Nephron (organoid): Measurements from ENCODE around the gene TCEA3.
A peak's percentile ranks its signal among the peaks of the same experiment; 100 is the strongest.

Experiments used
- H3K27ac Mint-ChIP-seq, 3 experiments: 2 replicates each; pipeline ENCODE4 v1.8.0; 2020; ENCODE audit warnings: mixed read lengths in 3 of 3, mild to moderate bottlenecking in 2 of 3, moderate library complexity in 1 of 3
- H3K27me3 Mint-ChIP-seq: 2 replicates; pipeline ENCODE4 v1.8.0; 2021; ENCODE audit warnings: low read depth, mild to moderate bottlenecking, moderate library complexity, mixed read lengths
- H3K36me3 Mint-ChIP-seq: 2 replicates; pipeline ENCODE4 v1.8.0; 2020; ENCODE audit warnings: low read depth, mixed read lengths
- H3K4me1 Mint-ChIP-seq: 2 replicates; pipeline ENCODE4 v1.8.0; 2020; ENCODE audit warnings: mixed read lengths
- H3K4me3 Mint-ChIP-seq, 3 experiments: 2 replicates each; pipeline ENCODE4 v1.8.0; 2020; ENCODE audit warnings: mild to moderate bottlenecking in 3 of 3, mixed read lengths in 3 of 3, moderate library complexity in 2 of 3
- H3K9me3 Mint-ChIP-seq: 2 replicates; pipeline ENCODE4 v1.8.0; 2020; ENCODE audit warnings: mixed read lengths
- TF ChIP-seq, protein P1 (sequence below), 3 experiments: fragments of 200-600 bp; sonication (generic); IDR thresholded peaks; one replicate each; pipeline ENCODE4 v1.5.0; 2021; ENCODE audit warnings: antibody characterized with exemption in 3 of 3; ENCODE audit not compliant: unreplicated experiment in 3 of 3

Gene TCEA3

DNA sequence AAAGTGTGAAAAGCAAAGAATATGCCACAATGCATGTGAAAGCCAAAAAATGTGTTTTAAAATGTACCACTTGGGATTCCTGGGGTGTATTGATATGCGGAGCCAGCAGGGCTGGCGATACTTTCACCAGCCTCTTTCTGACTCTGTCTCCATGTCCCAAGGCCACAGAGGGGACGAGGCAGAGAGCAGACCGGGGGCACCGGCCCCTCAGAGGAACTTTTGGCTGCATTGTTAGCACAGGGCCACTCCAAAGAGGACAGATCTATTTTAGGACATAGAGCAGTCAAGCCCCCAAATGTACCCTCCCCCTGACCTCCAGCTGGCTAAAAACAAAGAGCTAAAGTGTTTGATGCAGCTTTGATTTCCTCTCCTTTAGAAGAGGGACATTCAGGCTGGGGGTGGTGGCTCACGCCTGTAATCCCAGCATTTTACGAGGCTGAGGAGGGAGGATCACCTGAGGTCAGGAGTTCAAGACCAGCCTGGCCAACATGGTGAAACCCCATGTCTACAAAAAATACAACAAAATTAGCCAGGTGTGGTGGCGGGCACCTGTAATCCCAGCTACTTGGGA, 29.3 kb downstream of the TCEA3 start:
- Mint-ChIP-seq H3K36me3 (peaks cover 20% of the 10 kb centered on the region), H3K9me3 (no peaks in the 10 kb centered on the region), H3K4me3 (peak overlapping the region in 2 of 3 experiments; percentile 3 to 19), H3K27ac (peak overlapping the region; percentile 87 to 97 (median 96)), H3K4me1 (peaks cover 33% of the 10 kb centered on the region), H3K27me3 (no peaks in the 10 kb centered on the region)
- TF ChIP-seq, protein P1, sequence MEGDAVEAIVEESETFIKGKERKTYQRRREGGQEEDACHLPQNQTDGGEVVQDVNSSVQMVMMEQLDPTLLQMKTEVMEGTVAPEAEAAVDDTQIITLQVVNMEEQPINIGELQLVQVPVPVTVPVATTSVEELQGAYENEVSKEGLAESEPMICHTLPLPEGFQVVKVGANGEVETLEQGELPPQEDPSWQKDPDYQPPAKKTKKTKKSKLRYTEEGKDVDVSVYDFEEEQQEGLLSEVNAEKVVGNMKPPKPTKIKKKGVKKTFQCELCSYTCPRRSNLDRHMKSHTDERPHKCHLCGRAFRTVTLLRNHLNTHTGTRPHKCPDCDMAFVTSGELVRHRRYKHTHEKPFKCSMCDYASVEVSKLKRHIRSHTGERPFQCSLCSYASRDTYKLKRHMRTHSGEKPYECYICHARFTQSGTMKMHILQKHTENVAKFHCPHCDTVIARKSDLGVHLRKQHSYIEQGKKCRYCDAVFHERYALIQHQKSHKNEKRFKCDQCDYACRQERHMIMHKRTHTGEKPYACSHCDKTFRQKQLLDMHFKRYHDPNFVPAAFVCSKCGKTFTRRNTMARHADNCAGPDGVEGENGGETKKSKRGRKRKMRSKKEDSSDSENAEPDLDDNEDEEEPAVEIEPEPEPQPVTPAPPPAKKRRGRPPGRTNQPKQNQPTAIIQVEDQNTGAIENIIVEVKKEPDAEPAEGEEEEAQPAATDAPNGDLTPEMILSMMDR (IDR thresholded peaks at IDR 0.05; ENCODE audit: unreplicated experiment in 3 of 3): no peak

DNA sequence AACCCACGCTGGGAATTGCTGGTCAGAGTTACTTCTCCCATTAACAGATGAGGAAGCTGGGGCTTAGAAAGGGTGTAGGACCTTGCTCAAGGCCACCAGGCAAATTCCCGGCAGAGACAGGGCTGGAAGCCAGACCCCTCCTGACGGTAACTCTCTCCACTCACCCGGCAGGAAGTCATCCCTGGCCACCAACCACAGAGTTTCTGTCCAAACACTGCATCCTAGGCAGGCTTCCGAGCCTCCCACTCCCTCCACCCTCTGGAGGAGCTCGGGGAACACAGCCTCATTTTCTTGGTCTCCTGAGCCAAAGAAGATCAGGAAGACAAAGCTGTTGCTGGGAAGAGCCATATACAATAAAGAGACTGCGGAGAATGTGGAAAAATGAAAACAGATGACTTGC, 29.9 kb downstream of the TCEA3 start:
- Mint-ChIP-seq H3K27me3 (no peaks in the 10 kb centered on the region), H3K4me1 (peaks cover 36% of the 10 kb centered on the region)
- TF ChIP-seq, protein P1 (IDR thresholded peaks at IDR 0.05; ENCODE audit: unreplicated experiment in 3 of 3): no peak

DNA sequence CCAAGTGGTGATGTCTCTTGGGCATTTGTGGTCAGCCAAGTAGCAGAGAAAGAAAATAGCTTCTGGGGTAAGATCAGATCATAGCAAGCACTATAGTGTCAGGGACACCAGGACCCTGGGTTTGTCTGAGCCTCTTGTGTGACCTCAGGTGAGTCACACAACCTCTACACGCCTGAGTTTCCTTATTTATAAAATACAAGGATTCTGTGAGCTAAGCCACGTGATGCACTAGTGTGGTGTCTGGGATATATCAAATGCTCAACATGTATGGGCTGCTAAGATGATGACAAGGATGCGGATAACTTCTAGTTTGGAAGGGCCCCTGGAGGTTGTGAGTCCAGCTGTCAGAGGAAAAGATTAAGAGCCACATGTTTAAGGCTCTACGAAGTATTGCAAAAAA, 30.4 kb downstream of the TCEA3 start:
- peaks cover 37% of the 10 kb centered on the region for H3K4me1 Mint-ChIP-seq
- TF ChIP-seq, protein P1 (IDR thresholded peaks at IDR 0.05; ENCODE audit: unreplicated experiment in 3 of 3): no peak
- peaks cover 20% of the 10 kb centered on the region for H3K36me3 Mint-ChIP-seq
- H3K27me3 Mint-ChIP-seq: no peaks in the 10 kb centered on the region
- no peaks in the 10 kb centered on the region for H3K9me3 Mint-ChIP-seq
- peak overlapping the region; percentile 87 to 97 (median 96) for H3K27ac Mint-ChIP-seq
- no peak overlapping the region for H3K4me3 Mint-ChIP-seq

More for the DNA sequence above, 29.9 kb downstream of the TCEA3 start:
- H3K27ac Mint-ChIP-seq: peak overlapping the region; percentile 87 to 97 (median 96)
- no peaks in the 10 kb centered on the region for H3K9me3 Mint-ChIP-seq
- H3K36me3 Mint-ChIP-seq: peaks cover 20% of the 10 kb centered on the region
- H3K4me3 Mint-ChIP-seq: peak overlapping the region in 2 of 3 experiments; percentile 3 to 19

DNA sequence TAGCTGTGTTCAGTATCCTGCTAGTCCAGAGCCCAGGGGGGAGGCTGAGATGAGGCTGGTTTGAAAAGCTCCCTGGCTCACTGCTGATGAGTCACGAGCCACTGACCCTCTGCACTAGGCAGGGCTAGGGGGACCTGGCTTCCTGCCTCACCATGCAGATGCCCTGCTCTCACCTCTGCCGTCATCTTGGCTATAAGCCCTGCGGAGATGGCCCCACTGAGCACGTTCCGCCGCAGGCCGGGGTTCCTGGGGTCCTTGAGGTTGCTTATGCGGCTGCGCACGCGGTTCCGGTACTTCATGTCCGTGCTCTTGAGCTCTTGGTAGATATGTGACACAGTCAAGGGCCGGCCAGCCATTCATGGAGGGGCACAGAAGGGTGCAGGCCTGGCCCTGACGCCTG, 30.8 kb downstream of the TCEA3 start:
- H3K27ac Mint-ChIP-seq: peak overlapping the region in 2 of 3 experiments; percentile 96 to 97
- H3K9me3 Mint-ChIP-seq: no peaks in the 10 kb centered on the region
- peaks cover 20% of the 10 kb centered on the region for H3K36me3 Mint-ChIP-seq

DNA sequence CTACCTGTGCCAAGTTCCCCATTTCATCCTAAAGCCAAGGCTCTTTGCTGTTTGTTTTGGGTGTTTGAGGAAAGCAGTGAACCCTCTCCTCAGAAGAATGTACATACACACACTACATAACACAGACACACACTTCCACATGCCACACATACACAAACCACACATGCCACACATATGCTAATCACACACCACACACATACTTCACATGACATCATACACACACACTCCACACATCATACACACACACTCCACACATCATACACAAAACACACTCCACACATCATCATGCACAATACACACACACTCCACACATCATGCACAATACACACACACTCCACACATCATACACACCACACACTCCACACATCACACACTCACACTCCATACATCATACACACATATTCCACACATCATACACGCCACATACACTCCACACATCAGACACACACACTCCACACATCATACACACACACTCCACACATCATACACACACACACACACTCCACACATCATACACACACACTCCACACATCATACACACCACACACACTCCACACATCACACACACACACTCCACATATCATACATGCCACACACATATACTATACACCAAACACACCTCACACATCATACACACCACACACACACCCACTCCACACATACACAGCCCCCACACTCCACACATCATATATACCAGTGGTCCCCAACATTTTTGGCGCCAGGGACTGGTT, 32.3 kb downstream of the TCEA3 start:
- Mint-ChIP-seq H3K9me3 (no peaks in the 10 kb centered on the region), H3K27ac (no peak overlapping the region), H3K4me1 (peaks cover 26% of the 10 kb centered on the region), H3K4me3 (no peak overlapping the region), H3K27me3 (no peaks in the 10 kb centered on the region), H3K36me3 (peaks cover 12% of the 10 kb centered on the region)
- TF ChIP-seq, protein P1 (IDR thresholded peaks at IDR 0.05; ENCODE audit: unreplicated experiment in 3 of 3): no peak

More for the DNA sequence above, 30.8 kb downstream of the TCEA3 start:
- Mint-ChIP-seq H3K27me3 (no peaks in the 10 kb centered on the region), H3K4me3 (no peak overlapping the region), H3K4me1 (peaks cover 37% of the 10 kb centered on the region)
- TF ChIP-seq, protein P1 (IDR thresholded peaks at IDR 0.05; ENCODE audit: unreplicated experiment in 3 of 3): no peak
